Liver (tissue), 9 donors: ENCODE data around the gene OPTC. TPM values are rescaled to one million over a fixed set of nuclear protein-coding genes. Genes with fewer than 3 reads are reported as not detected.

Experiments
- DNase-seq: peaks from one replicate; pipeline ENCODE4 v3.0.0-alpha.2; 2017; ENCODE audit warnings: low spot score
- H3K27ac ChIP-seq, 2 donors: one replicate each; pipeline ENCODE4 v1.7.0; 2013; ENCODE audit warnings: inconsistent platforms in 2 of 2, low read length in 2 of 2, control low read depth in 1 of 2, low read depth in 1 of 2, mild to moderate bottlenecking in 1 of 2
- H3K27me3 ChIP-seq, 4 donors: one replicate each; pipeline versions ENCODE4 v1.6.1 to v1.7.0; 2013; ENCODE audit warnings: low read length in 3 of 4, inconsistent platforms in 1 of 4, mild to moderate bottlenecking in 1 of 4, moderate library complexity in 1 of 4; ENCODE audit not compliant: control insufficient read depth in 4 of 4, insufficient read depth in 4 of 4
- H3K36me3 ChIP-seq, 4 donors: one replicate each; pipeline versions ENCODE4 v1.6.1 to v1.7.0; 2013; ENCODE audit warnings: low read length in 3 of 4, mild to moderate bottlenecking in 3 of 4, low read depth in 1 of 4, moderate library complexity in 1 of 4; ENCODE audit not compliant: control insufficient read depth in 4 of 4, insufficient read depth in 3 of 4
- H3K4me1 ChIP-seq, 4 donors: one replicate each; pipeline versions ENCODE4 v1.6.1 to v1.7.0; 2013; ENCODE audit warnings: low read length in 3 of 4, mild to moderate bottlenecking in 3 of 4, moderate library complexity in 1 of 4; ENCODE audit not compliant: control insufficient read depth in 4 of 4, insufficient read depth in 4 of 4
- H3K4me3 ChIP-seq, 3 donors: one replicate each; pipeline versions ENCODE4 v1.6.1 to v1.7.0; 2013; ENCODE audit warnings: low read length in 3 of 3, control low read depth in 1 of 3, low read depth in 1 of 3, mild to moderate bottlenecking in 1 of 3
- H3K9ac ChIP-seq, 2 donors: one replicate each; pipeline ENCODE4 v1.7.0; 2013; ENCODE audit warnings: low read length in 2 of 2, mild to moderate bottlenecking in 2 of 2, moderate library complexity in 2 of 2, control low read depth in 1 of 2, low read depth in 1 of 2
- H3K9me3 ChIP-seq, 4 donors: one replicate each; pipeline versions ENCODE4 v1.6.1 to v1.7.0; 2013; ENCODE audit warnings: low read length in 3 of 4; ENCODE audit not compliant: control insufficient read depth in 4 of 4
- EGR1 ChIP-seq, 2 donors: IDR thresholded peaks; 2 replicates each; pipeline ENCODE4 v1.6.1; 2016 to 2018; ENCODE audit warnings: antibody characterized with exemption in 2 of 2, low read depth in 2 of 2
- FOXA1 ChIP-seq: IDR thresholded peaks from 2 replicates; pipeline ENCODE4 v1.6.1; 2016; ENCODE audit warnings: antibody characterized with exemption
- FOXA2 ChIP-seq: IDR thresholded peaks from 2 replicates; pipeline ENCODE4 v1.6.1; 2016; ENCODE audit warnings: antibody characterized with exemption
- GABPA ChIP-seq, 2 donors: IDR thresholded peaks in 1 of 2; conservative IDR thresholded peaks in 1 of 2; 2 replicates each; pipeline ENCODE4 v1.6.1; 2016; ENCODE audit warnings: antibody characterized with exemption in 2 of 2, mild to moderate bottlenecking in 1 of 2, moderate library complexity in 1 of 2
- HNF4A ChIP-seq, 2 donors: conservative IDR thresholded peaks; 2 replicates each; pipeline ENCODE4 v1.6.1; 2016; ENCODE audit warnings: antibody characterized with exemption in 2 of 2, mild to moderate bottlenecking in 2 of 2
- HNF4G ChIP-seq: IDR thresholded peaks from 2 replicates; pipeline ENCODE4 v1.6.1; 2016; ENCODE audit warnings: antibody characterized with exemption
- JUND ChIP-seq, 2 donors: IDR thresholded peaks; 2 replicates each; pipeline ENCODE4 v1.6.1; 2016; ENCODE audit warnings: antibody characterized with exemption in 2 of 2
- NR2F2 ChIP-seq: IDR thresholded peaks from 2 replicates; pipeline ENCODE4 v1.6.1; 2016; ENCODE audit warnings: antibody characterized with exemption
- RAD21 ChIP-seq, 2 donors: IDR thresholded peaks; 2 replicates each; pipeline ENCODE4 v1.6.1; 2016; ENCODE audit warnings: antibody characterized with exemption in 2 of 2, mild to moderate bottlenecking in 2 of 2
- RXRA ChIP-seq, 2 donors: IDR thresholded peaks; 2 replicates each; pipeline ENCODE4 v1.6.1; 2017 to 2018; ENCODE audit warnings: antibody characterized with exemption in 2 of 2, mild to moderate bottlenecking in 1 of 2
- SP1 ChIP-seq: IDR thresholded peaks from 2 replicates; pipeline ENCODE4 v1.6.1; 2018; ENCODE audit warnings: antibody characterized with exemption, mild to moderate bottlenecking
- TAF1 ChIP-seq: conservative IDR thresholded peaks from 2 replicates; pipeline ENCODE4 v1.6.1; 2016; ENCODE audit warnings: antibody characterized with exemption, mild to moderate bottlenecking
- YY1 ChIP-seq: IDR thresholded peaks from 2 replicates; pipeline ENCODE4 v1.6.1; 2016; ENCODE audit warnings: antibody characterized with exemption, mild to moderate bottlenecking
- WGBS: extraction: QIAGEN DNeasy Blood & Tissue Kit; methylation state at CpG from one replicate; pipeline ENCODE4 v1.1.7; 2013; 5-methylcytosine and 5-hydroxymethylcytosine counted together
- polyA plus RNA-seq, 2 donors: library from polyadenylated mRNA; stranded (reverse) in 1 of 2; unstranded in 1 of 2; fragments of 200-250 nt in 1 of 2; fragments of >200 nt in 1 of 2; fragmentation: Nextera tagmentation in 1 of 2; extraction: Ambion mirVana in 1 of 2; gene quantifications; one replicate each; pipeline versions ENCODE4 v1.2.1 to v1.2.3, GENCODE V29; 2013 to 2015
- total RNA-seq, 2 donors: library from RNA; depleted of rRNA; stranded (reverse); fragments of >200 nt; gene quantifications; one replicate each; pipeline ENCODE4 v1.2.3, GENCODE V29; 2014
- TF ChIP-seq, protein P1 (sequence below): IDR thresholded peaks from 2 replicates; pipeline ENCODE4 v1.6.1; 2016; ENCODE audit warnings: antibody characterized with exemption
- TF ChIP-seq, protein P2 (sequence below): IDR thresholded peaks from 2 replicates; pipeline ENCODE4 v1.6.1; 2016; ENCODE audit warnings: antibody characterized with exemption
- TF ChIP-seq, protein P3 (sequence below): IDR thresholded peaks from 2 replicates; pipeline ENCODE4 v1.6.1; 2016; ENCODE audit warnings: antibody characterized with exemption, mild to moderate bottlenecking
- TF ChIP-seq, protein P4 (sequence below): fragments of 150-350 bp; IDR thresholded peaks from 2 replicates; pipeline ENCODE4 v1.5.1; 2017; ENCODE audit warnings: improper control_type of control experiment, low read depth, low read length; ENCODE audit not compliant: missing input control
- TF ChIP-seq, protein P5 (sequence below): IDR thresholded peaks from 2 replicates; pipeline ENCODE4 v1.6.1; 2016; ENCODE audit warnings: antibody characterized with exemption
- donor health status: healthy.
- donor health status: healthy.
- donor health status: healthy.
- donor health status: healthy.
- donor health status: healthy.

The OPTC gene
- total and polyA plus RNA-seq, 4 donors: not detected

DNA sequence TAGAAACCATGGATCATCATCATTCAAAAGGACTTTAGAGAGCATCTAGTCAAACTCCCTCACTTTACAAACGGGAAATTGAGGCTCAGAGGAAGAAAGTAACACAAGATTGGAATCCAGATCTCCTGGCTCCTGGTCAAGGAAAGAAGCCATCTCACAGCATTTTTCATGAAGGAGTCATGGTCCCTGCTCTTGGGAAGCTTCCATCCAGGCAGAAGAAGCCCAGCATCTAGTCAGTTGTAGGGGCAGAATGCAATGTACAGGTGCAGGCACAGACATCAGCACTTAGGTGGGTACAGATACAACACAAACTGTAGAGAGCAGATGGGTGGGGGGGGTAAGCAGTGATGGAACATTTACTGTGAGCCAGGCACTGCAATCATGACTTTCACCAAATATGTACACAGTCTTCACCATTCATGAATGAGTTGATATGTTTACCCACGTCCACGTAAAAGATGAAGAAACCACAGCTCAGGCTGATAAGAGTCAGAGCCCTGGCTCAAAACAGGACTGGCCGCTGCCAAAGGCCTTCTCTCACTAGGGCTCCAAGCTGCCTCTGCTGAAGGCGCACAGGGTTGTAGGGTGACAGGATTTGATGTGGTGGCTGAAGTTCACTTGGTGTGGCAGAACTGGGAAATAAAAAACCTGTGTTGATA, 44.0 kb downstream of the OPTC start:
- TF ChIP-seq RAD21 (IDR thresholded peaks at IDR 0.05) (peak; percentile 60 to 63), FOXA1 (peak; percentile 86), SP1 (peak; percentile 93), TAF1 (peak; percentile 85), GABPA (IDR thresholded peaks at IDR 0.05 in 1 of 2, conservative IDR thresholded peaks at IDR 0.05 in 1 of 2) (peak in 1 of 2 donors; percentile 50), HNF4G (peak; percentile 37), RXRA (IDR thresholded peaks at IDR 0.05) (peak; percentile 85 to 96), EGR1 (IDR thresholded peaks at IDR 0.05; ENCODE audit: low read depth in 2 of 2) (peak; percentile 25 to 64), YY1 (peak; percentile 91), JUND (IDR thresholded peaks at IDR 0.05) (peak; percentile 62 to 89), FOXA2 (peak; percentile 93), NR2F2 (no peak), HNF4A (conservative IDR thresholded peaks at IDR 0.05) (peak; percentile 82 to 89)
- TF ChIP-seq, protein P1, sequence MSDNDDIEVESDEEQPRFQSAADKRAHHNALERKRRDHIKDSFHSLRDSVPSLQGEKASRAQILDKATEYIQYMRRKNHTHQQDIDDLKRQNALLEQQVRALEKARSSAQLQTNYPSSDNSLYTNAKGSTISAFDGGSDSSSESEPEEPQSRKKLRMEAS: peak; percentile 82
- TF ChIP-seq, protein P2, sequence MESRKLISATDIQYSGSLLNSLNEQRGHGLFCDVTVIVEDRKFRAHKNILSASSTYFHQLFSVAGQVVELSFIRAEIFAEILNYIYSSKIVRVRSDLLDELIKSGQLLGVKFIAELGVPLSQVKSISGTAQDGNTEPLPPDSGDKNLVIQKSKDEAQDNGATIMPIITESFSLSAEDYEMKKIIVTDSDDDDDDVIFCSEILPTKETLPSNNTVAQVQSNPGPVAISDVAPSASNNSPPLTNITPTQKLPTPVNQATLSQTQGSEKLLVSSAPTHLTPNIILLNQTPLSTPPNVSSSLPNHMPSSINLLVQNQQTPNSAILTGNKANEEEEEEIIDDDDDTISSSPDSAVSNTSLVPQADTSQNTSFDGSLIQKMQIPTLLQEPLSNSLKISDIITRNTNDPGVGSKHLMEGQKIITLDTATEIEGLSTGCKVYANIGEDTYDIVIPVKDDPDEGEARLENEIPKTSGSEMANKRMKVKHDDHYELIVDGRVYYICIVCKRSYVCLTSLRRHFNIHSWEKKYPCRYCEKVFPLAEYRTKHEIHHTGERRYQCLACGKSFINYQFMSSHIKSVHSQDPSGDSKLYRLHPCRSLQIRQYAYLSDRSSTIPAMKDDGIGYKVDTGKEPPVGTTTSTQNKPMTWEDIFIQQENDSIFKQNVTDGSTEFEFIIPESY: peak; percentile 93
- TF ChIP-seq, protein P3, sequence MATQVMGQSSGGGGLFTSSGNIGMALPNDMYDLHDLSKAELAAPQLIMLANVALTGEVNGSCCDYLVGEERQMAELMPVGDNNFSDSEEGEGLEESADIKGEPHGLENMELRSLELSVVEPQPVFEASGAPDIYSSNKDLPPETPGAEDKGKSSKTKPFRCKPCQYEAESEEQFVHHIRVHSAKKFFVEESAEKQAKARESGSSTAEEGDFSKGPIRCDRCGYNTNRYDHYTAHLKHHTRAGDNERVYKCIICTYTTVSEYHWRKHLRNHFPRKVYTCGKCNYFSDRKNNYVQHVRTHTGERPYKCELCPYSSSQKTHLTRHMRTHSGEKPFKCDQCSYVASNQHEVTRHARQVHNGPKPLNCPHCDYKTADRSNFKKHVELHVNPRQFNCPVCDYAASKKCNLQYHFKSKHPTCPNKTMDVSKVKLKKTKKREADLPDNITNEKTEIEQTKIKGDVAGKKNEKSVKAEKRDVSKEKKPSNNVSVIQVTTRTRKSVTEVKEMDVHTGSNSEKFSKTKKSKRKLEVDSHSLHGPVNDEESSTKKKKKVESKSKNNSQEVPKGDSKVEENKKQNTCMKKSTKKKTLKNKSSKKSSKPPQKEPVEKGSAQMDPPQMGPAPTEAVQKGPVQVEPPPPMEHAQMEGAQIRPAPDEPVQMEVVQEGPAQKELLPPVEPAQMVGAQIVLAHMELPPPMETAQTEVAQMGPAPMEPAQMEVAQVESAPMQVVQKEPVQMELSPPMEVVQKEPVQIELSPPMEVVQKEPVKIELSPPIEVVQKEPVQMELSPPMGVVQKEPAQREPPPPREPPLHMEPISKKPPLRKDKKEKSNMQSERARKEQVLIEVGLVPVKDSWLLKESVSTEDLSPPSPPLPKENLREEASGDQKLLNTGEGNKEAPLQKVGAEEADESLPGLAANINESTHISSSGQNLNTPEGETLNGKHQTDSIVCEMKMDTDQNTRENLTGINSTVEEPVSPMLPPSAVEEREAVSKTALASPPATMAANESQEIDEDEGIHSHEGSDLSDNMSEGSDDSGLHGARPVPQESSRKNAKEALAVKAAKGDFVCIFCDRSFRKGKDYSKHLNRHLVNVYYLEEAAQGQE: peak; percentile 89
- TF ChIP-seq, protein P4, sequence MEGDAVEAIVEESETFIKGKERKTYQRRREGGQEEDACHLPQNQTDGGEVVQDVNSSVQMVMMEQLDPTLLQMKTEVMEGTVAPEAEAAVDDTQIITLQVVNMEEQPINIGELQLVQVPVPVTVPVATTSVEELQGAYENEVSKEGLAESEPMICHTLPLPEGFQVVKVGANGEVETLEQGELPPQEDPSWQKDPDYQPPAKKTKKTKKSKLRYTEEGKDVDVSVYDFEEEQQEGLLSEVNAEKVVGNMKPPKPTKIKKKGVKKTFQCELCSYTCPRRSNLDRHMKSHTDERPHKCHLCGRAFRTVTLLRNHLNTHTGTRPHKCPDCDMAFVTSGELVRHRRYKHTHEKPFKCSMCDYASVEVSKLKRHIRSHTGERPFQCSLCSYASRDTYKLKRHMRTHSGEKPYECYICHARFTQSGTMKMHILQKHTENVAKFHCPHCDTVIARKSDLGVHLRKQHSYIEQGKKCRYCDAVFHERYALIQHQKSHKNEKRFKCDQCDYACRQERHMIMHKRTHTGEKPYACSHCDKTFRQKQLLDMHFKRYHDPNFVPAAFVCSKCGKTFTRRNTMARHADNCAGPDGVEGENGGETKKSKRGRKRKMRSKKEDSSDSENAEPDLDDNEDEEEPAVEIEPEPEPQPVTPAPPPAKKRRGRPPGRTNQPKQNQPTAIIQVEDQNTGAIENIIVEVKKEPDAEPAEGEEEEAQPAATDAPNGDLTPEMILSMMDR: no peak
- TF ChIP-seq, protein P5, sequence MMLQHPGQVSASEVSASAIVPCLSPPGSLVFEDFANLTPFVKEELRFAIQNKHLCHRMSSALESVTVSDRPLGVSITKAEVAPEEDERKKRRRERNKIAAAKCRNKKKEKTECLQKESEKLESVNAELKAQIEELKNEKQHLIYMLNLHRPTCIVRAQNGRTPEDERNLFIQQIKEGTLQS: peak; percentile 68
- Histone ChIP-seq H3K4me3 (no peak overlapping the region), H3K9ac (peak overlapping the region in 1 of 2 donors; percentile 78), H3K4me1 (peaks cover 9 to 20% (median 12%) of the 10 kb centered on the region in 4 donors), H3K27ac (peak overlapping the region; percentile 92 to 97), H3K9me3 (no peaks in the 10 kb centered on the region), H3K27me3 (no peaks in the 10 kb centered on the region), H3K36me3 (no peaks in the 10 kb centered on the region)
- peak; percentile 36 for DNase-seq
- 29% methylated on average over 5 of the region's 5 CpGs for WGBS
